Measurements from ENCODE around the gene USP25.

USP25 gene

GRCh38 chr21:15843766-15844165, 114.0 kb downstream of the USP25 start:
- H3K27me3 ChIP-seq (ENCODE audit: insufficient read depth, insufficient read length) = no peaks in the 10 kb centered on the region
- no peaks in the 10 kb centered on the region for H3K4me1 ChIP-seq (ENCODE audit: insufficient read depth, insufficient read length)
- no peak for TF ChIP-seq SUZ12 (IDR thresholded peaks at IDR 0.05; ENCODE audit: extremely low read depth, insufficient read depth, insufficient read length)
- no peak for TF ChIP-seq YY1 (IDR thresholded peaks at IDR 0.05; ENCODE audit: insufficient read depth, insufficient read length)
- TF ChIP-seq ZNF274 (IDR thresholded peaks at IDR 0.05; ENCODE audit: low read depth, low read length) = no peak

GRCh38 chr21:15848634-15849560, 119.1 kb downstream of the USP25 start:
- TF ChIP-seq SUZ12 (IDR thresholded peaks at IDR 0.05; ENCODE audit: extremely low read depth, insufficient read depth, insufficient read length) = no peak
- TF ChIP-seq YY1 (IDR thresholded peaks at IDR 0.05; ENCODE audit: insufficient read depth, insufficient read length) = no peak
- TF ChIP-seq ZNF274 (IDR thresholded peaks at IDR 0.05; ENCODE audit: low read depth, low read length) = no peak
- DNase-seq (ENCODE audit: low read depth, low spot score) = no peak
- H3K4me1 ChIP-seq (ENCODE audit: insufficient read depth, insufficient read length) = no peaks in the 10 kb centered on the region
- H3K27me3 ChIP-seq (ENCODE audit: insufficient read depth, insufficient read length) = no peaks in the 10 kb centered on the region
- no peak overlapping the region for H3K4me3 ChIP-seq (ENCODE audit: insufficient read length, low read depth)
- peaks cover 7% of the 10 kb centered on the region for H3K36me3 ChIP-seq (ENCODE audit: insufficient read depth, insufficient read length, low read length)
- H3K9me3 ChIP-seq (ENCODE audit: insufficient read depth, low read length) = no peaks in the 10 kb centered on the region
- no peak overlapping the region for H3K9ac ChIP-seq (ENCODE audit: insufficient read length, low read depth)

More at GRCh38 chr21:15843766-15844165, 114.0 kb downstream of the USP25 start:
- peaks cover 16% of the 10 kb centered on the region for H3K36me3 ChIP-seq (ENCODE audit: insufficient read depth, insufficient read length, low read length)
- DNase-seq (ENCODE audit: low read depth, low spot score) = no peak
- no peaks in the 10 kb centered on the region for H3K9me3 ChIP-seq (ENCODE audit: insufficient read depth, low read length)
- no peak overlapping the region for H3K9ac ChIP-seq (ENCODE audit: insufficient read length, low read depth)
- H3K4me3 ChIP-seq (ENCODE audit: insufficient read length, low read depth) = no peak overlapping the region

GRCh38 chr21:15849927-15850326, 120.1 kb downstream of the USP25 start:
- Histone ChIP-seq H3K4me3 (ENCODE audit: insufficient read length, low read depth) (no peak overlapping the region), H3K36me3 (ENCODE audit: insufficient read depth, insufficient read length, low read length) (peaks cover 11% of the 10 kb centered on the region), H3K9ac (ENCODE audit: insufficient read length, low read depth) (no peak overlapping the region), H3K9me3 (ENCODE audit: insufficient read depth, low read length) (no peaks in the 10 kb centered on the region), H3K27me3 (ENCODE audit: insufficient read depth, insufficient read length) (no peaks in the 10 kb centered on the region), H3K4me1 (ENCODE audit: insufficient read depth, insufficient read length) (no peaks in the 10 kb centered on the region)
- DNase-seq (ENCODE audit: low read depth, low spot score) = no peak
- TF ChIP-seq YY1 (IDR thresholded peaks at IDR 0.05; ENCODE audit: insufficient read depth, insufficient read length) (no peak), ZNF274 (IDR thresholded peaks at IDR 0.05; ENCODE audit: low read depth, low read length) (no peak), SUZ12 (IDR thresholded peaks at IDR 0.05; ENCODE audit: extremely low read depth, insufficient read depth, insufficient read length) (no peak)

DNA sequence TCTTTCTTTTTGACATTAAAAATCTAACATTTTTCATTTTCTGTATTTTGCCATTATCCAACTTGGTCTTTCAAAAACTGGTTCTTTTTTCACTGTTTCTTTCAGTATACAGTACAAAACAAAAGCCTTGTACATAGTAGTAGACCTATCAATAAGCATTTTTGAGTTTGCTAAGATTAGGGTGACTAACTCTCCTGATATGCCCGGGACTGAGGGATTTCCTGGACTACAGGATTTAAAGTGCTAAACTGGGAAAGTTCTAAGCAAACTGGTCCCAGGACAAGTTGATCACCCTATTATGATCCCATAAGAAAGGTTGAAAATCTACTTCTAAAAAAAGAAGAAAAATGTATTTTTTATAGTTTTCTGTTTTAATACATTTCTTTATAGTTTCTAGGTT, 120.9 kb downstream of the USP25 start:
- TF ChIP-seq ZNF274 (IDR thresholded peaks at IDR 0.05; ENCODE audit: low read depth, low read length) (no peak), YY1 (IDR thresholded peaks at IDR 0.05; ENCODE audit: insufficient read depth, insufficient read length) (no peak), SUZ12 (IDR thresholded peaks at IDR 0.05; ENCODE audit: extremely low read depth, insufficient read depth, insufficient read length) (no peak)
- no peak overlapping the region for H3K9ac ChIP-seq (ENCODE audit: insufficient read length, low read depth)
- no peak for DNase-seq (ENCODE audit: low read depth, low spot score)
- peaks cover 11% of the 10 kb centered on the region for H3K36me3 ChIP-seq (ENCODE audit: insufficient read depth, insufficient read length, low read length)
- no peaks in the 10 kb centered on the region for H3K4me1 ChIP-seq (ENCODE audit: insufficient read depth, insufficient read length)
- no peak overlapping the region for H3K4me3 ChIP-seq (ENCODE audit: insufficient read length, low read depth)
- H3K27me3 ChIP-seq (ENCODE audit: insufficient read depth, insufficient read length) = no peaks in the 10 kb centered on the region
- H3K9me3 ChIP-seq (ENCODE audit: insufficient read depth, low read length) = no peaks in the 10 kb centered on the region

GRCh38 chr21:15852146-15852545, 122.4 kb downstream of the USP25 start:
- DNase-seq (ENCODE audit: low read depth, low spot score) = no peak
- H3K9me3 ChIP-seq (ENCODE audit: insufficient read depth, low read length) = no peaks in the 10 kb centered on the region
- peaks cover 11% of the 10 kb centered on the region for H3K36me3 ChIP-seq (ENCODE audit: insufficient read depth, insufficient read length, low read length)
- H3K4me1 ChIP-seq (ENCODE audit: insufficient read depth, insufficient read length) = no peaks in the 10 kb centered on the region
- no peak overlapping the region for H3K4me3 ChIP-seq (ENCODE audit: insufficient read length, low read depth)
- no peaks in the 10 kb centered on the region for H3K27me3 ChIP-seq (ENCODE audit: insufficient read depth, insufficient read length)
- no peak for TF ChIP-seq SUZ12 (IDR thresholded peaks at IDR 0.05; ENCODE audit: extremely low read depth, insufficient read depth, insufficient read length)
- TF ChIP-seq ZNF274 (IDR thresholded peaks at IDR 0.05; ENCODE audit: low read depth, low read length) = no peak
- no peak overlapping the region for H3K9ac ChIP-seq (ENCODE audit: insufficient read length, low read depth)

GRCh38 chr21:15853126-15853525, 123.3 kb downstream of the USP25 start:
- Histone ChIP-seq H3K4me3 (ENCODE audit: insufficient read length, low read depth) (no peak overlapping the region), H3K9ac (ENCODE audit: insufficient read length, low read depth) (no peak overlapping the region), H3K36me3 (ENCODE audit: insufficient read depth, insufficient read length, low read length) (peaks cover 8% of the 10 kb centered on the region), H3K9me3 (ENCODE audit: insufficient read depth, low read length) (no peaks in the 10 kb centered on the region), H3K27me3 (ENCODE audit: insufficient read depth, insufficient read length) (no peaks in the 10 kb centered on the region), H3K4me1 (ENCODE audit: insufficient read depth, insufficient read length) (no peaks in the 10 kb centered on the region)
- TF ChIP-seq SUZ12 (IDR thresholded peaks at IDR 0.05; ENCODE audit: extremely low read depth, insufficient read depth, insufficient read length) (no peak), YY1 (IDR thresholded peaks at IDR 0.05; ENCODE audit: insufficient read depth, insufficient read length) (no peak), ZNF274 (IDR thresholded peaks at IDR 0.05; ENCODE audit: low read depth, low read length) (no peak)
- no peak for DNase-seq (ENCODE audit: low read depth, low spot score)

GRCh38 chr21:15856813-15857212, 127.0 kb downstream of the USP25 start:
- no peak overlapping the region for H3K4me3 ChIP-seq (ENCODE audit: insufficient read length, low read depth)
- TF ChIP-seq SUZ12 (IDR thresholded peaks at IDR 0.05; ENCODE audit: extremely low read depth, insufficient read depth, insufficient read length) (no peak), YY1 (IDR thresholded peaks at IDR 0.05; ENCODE audit: insufficient read depth, insufficient read length) (no peak), ZNF274 (IDR thresholded peaks at IDR 0.05; ENCODE audit: low read depth, low read length) (no peak)
- H3K27me3 ChIP-seq (ENCODE audit: insufficient read depth, insufficient read length) = no peaks in the 10 kb centered on the region
- no peak for DNase-seq (ENCODE audit: low read depth, low spot score)
- no peaks in the 10 kb centered on the region for H3K9me3 ChIP-seq (ENCODE audit: insufficient read depth, low read length)
- peaks cover 4% of the 10 kb centered on the region for H3K36me3 ChIP-seq (ENCODE audit: insufficient read depth, insufficient read length, low read length)
- no peaks in the 10 kb centered on the region for H3K4me1 ChIP-seq (ENCODE audit: insufficient read depth, insufficient read length)
- no peak overlapping the region for H3K9ac ChIP-seq (ENCODE audit: insufficient read length, low read depth)

Measured in NT2/D1 (cell line).